NT2/D1 (cell line): Measurements from ENCODE around the gene DNAH1.

ENCODE experiments used
- SUZ12 ChIP-seq: IDR thresholded peaks from 2 replicates; pipeline ENCODE4 v1.6.1; 2011; ENCODE audit not compliant: insufficient read length, insufficient read depth; ENCODE audit errors: extremely low read depth
- YY1 ChIP-seq: IDR thresholded peaks from 2 replicates; pipeline ENCODE4 v1.6.1; 2011; ENCODE audit not compliant: insufficient read length, insufficient read depth

DNA sequence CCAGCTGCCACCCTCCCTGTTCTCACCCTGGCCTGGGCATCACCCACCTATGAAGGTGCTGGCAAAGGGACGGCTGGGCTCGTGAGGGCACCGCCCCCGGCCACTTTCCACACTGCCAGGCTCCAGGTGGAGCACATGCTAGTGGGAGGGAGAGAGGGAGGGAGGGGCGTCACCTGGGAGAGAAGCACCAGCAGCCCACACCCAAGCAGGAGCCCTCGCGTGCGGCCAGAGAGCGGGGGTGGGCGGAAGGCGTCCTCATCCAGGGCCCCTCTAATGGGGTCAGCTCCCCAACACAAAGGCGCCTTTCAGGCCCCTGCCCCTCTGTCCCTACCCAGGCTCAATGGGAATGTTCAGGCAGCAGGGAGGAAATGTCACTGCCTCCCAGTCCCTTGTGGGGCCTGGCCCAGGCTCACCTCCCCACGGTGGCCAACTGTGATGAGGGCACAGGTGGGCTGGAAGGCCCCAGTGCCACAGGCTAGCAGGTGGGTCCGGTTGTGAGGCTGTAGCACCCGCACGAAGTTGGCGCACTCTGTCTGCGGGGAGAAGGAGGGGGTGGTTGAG lies 125.7 kb downstream of the DNAH1 start:
- TF ChIP-seq YY1: no peak
- no peak for TF ChIP-seq SUZ12
